ENCODE measurements around the gene MBNL2.

DNA sequence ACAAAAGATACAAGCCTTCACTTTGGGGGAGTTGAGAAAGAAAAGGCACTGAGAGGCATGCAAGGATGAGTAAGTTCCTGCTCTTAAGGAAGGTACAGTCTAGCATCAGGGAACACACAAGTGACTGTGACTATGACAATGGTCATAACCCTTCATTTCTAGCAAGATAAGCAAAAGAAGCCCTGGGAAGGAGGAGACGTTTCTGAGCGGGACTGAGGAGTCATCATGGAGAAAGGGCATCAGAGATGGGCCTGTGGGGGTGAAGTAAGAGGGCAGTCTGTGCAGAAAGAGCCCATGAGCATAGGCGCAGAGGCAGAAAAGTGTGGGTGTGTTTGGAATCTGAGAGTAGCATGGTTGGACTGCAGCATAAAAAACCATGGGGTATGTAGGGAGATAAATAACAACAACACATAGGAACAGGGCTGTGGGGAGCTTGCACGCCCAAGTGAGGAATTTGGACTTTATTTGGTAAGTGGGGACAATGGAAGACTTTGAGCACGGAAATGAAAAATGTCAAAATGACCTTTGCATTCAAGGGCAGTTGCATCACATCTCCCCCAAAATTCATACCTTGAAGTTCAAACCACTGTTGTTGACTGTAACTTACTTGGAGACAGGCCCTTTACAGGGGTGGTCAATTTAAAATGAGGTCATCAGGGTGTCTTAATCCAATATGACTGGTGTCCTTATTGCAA, 86.7 kb downstream of the MBNL2 start:
- TF ChIP-seq ZNF121 (CRISPR knock-in tag; IDR thresholded peaks at IDR 0.05) (no peak), ETV6 (CRISPR knock-in tag; IDR thresholded peaks at IDR 0.05) (no peak), FOXK1 (CRISPR knock-in tag; IDR thresholded peaks at IDR 0.05) (no peak), ATF1 (CRISPR knock-in tag; IDR thresholded peaks at IDR 0.05) (no peak), KAT7 (CRISPR knock-in tag; IDR thresholded peaks at IDR 0.05; ENCODE audit: borderline replicate concordance) (no peak), OVOL2 (CRISPR knock-in tag; IDR thresholded peaks at IDR 0.05; ENCODE audit: borderline replicate concordance) (no peak), JUN (CRISPR knock-in tag; IDR thresholded peaks at IDR 0.05) (no peak), FOXP1 (CRISPR knock-in tag; IDR thresholded peaks at IDR 0.05; ENCODE audit: borderline replicate concordance) (no peak)
- TF ChIP-seq, protein P1, sequence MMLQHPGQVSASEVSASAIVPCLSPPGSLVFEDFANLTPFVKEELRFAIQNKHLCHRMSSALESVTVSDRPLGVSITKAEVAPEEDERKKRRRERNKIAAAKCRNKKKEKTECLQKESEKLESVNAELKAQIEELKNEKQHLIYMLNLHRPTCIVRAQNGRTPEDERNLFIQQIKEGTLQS (CRISPR knock-in tag; conservative IDR thresholded peaks at IDR 0.05) = no peak
- TF ChIP-seq, protein P2, sequence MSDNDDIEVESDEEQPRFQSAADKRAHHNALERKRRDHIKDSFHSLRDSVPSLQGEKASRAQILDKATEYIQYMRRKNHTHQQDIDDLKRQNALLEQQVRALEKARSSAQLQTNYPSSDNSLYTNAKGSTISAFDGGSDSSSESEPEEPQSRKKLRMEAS (CRISPR knock-in tag; IDR thresholded peaks at IDR 0.05) = no peak
- TF ChIP-seq, protein P3, sequence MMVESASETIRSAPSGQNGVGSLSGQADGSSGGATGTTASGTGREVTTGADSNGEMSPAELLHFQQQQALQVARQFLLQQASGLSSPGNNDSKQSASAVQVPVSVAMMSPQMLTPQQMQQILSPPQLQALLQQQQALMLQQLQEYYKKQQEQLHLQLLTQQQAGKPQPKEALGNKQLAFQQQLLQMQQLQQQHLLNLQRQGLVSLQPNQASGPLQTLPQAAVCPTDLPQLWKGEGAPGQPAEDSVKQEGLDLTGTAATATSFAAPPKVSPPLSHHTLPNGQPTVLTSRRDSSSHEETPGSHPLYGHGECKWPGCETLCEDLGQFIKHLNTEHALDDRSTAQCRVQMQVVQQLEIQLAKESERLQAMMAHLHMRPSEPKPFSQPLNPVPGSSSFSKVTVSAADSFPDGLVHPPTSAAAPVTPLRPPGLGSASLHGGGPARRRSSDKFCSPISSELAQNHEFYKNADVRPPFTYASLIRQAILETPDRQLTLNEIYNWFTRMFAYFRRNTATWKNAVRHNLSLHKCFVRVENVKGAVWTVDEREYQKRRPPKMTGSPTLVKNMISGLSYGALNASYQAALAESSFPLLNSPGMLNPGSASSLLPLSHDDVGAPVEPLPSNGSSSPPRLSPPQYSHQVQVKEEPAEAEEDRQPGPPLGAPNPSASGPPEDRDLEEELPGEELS (CRISPR knock-in tag; IDR thresholded peaks at IDR 0.05) = no peak
- TF ChIP-seq, protein P4, sequence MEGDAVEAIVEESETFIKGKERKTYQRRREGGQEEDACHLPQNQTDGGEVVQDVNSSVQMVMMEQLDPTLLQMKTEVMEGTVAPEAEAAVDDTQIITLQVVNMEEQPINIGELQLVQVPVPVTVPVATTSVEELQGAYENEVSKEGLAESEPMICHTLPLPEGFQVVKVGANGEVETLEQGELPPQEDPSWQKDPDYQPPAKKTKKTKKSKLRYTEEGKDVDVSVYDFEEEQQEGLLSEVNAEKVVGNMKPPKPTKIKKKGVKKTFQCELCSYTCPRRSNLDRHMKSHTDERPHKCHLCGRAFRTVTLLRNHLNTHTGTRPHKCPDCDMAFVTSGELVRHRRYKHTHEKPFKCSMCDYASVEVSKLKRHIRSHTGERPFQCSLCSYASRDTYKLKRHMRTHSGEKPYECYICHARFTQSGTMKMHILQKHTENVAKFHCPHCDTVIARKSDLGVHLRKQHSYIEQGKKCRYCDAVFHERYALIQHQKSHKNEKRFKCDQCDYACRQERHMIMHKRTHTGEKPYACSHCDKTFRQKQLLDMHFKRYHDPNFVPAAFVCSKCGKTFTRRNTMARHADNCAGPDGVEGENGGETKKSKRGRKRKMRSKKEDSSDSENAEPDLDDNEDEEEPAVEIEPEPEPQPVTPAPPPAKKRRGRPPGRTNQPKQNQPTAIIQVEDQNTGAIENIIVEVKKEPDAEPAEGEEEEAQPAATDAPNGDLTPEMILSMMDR (IDR thresholded peaks at IDR 0.05) = no peak
- TF ChIP-seq, protein P5, sequence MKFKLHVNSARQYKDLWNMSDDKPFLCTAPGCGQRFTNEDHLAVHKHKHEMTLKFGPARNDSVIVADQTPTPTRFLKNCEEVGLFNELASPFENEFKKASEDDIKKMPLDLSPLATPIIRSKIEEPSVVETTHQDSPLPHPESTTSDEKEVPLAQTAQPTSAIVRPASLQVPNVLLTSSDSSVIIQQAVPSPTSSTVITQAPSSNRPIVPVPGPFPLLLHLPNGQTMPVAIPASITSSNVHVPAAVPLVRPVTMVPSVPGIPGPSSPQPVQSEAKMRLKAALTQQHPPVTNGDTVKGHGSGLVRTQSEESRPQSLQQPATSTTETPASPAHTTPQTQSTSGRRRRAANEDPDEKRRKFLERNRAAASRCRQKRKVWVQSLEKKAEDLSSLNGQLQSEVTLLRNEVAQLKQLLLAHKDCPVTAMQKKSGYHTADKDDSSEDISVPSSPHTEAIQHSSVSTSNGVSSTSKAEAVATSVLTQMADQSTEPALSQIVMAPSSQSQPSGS (CRISPR knock-in tag; IDR thresholded peaks at IDR 0.05; ENCODE audit: borderline replicate concordance, low read depth) = no peak
